Measurements from ENCODE around the gene C9orf78. TPM values are rescaled to one million over a fixed set of nuclear protein-coding genes. Genes with fewer than 3 reads are reported as not detected.

C9orf78 gene
- total RNA-seq, 1 donor from 2014 or later = 77.3 TPM

DNA sequence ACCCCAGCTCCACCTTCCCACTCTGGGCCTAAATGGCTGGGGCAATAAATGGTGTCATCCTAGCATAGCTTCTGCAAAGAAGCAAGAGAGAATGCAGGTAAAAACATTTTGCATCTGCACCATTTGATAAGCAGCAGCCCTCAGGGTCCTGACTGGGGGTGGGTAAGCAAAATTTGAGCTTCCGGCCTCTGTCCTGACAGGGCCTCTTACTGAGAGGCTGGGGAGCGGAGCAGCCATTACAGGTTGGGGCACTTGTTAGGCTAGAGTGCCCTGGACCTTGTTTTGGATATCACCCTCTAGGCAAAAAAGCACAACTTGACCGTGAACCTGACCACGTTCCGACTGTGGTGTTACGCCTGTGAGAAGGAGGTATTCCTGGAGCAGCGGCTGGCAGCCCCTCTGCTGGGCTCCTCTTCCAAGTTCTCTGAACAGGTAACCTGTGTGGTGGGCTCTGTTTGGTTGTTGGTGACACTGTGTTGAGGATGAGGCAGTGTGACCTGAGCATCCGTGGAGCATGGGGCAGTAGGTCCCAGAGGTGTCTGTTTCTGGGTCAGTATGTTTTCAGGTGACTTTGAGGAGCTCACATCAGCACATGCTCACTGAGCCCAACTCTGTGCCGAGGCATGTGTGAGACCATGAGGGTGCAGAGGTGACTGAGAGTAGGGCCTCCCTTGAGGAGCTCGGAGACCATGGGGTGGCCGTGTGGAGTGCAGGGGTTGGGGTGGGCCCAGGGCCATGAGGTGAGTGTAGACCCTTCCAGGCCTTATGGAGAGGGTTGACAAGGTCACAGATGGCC is 23.3 kb upstream of the C9orf78 start:
- TF ChIP-seq, protein P1, sequence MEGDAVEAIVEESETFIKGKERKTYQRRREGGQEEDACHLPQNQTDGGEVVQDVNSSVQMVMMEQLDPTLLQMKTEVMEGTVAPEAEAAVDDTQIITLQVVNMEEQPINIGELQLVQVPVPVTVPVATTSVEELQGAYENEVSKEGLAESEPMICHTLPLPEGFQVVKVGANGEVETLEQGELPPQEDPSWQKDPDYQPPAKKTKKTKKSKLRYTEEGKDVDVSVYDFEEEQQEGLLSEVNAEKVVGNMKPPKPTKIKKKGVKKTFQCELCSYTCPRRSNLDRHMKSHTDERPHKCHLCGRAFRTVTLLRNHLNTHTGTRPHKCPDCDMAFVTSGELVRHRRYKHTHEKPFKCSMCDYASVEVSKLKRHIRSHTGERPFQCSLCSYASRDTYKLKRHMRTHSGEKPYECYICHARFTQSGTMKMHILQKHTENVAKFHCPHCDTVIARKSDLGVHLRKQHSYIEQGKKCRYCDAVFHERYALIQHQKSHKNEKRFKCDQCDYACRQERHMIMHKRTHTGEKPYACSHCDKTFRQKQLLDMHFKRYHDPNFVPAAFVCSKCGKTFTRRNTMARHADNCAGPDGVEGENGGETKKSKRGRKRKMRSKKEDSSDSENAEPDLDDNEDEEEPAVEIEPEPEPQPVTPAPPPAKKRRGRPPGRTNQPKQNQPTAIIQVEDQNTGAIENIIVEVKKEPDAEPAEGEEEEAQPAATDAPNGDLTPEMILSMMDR (IDR thresholded peaks at IDR 0.05; ENCODE audit: insufficient read depth, low read length, poor library complexity, severe bottlenecking) = no peak
- Histone ChIP-seq H3K4me3 (ENCODE audit: low read depth, low read length) (no peak overlapping the region), H3K36me3 (ENCODE audit: control insufficient read depth, insufficient read depth, low read length) (peaks cover 3% of the 10 kb centered on the region), H3K27me3 (ENCODE audit: control insufficient read depth, insufficient read depth, low read length) (no peaks in the 10 kb centered on the region)
- no peak for DNase-seq (ENCODE audit: low read depth)

DNA sequence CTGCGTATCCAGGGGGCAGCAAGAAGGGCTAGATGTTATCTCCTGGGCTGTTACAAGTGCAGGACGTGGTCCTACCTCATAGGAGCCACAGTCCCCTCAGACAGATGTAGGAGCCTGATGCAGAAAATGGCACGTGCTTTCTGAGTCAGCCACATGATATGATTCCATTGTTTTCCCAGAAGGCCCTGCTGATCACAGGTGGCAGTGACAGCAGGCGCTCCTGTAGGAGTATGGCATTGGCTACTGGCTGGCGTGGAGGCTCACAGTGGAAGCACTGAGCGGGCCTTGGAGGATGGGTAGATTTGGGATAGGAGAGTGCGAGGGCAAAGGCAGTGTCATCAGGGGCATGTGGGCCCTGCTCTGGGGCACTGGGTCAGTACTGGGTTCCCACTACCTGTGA is 22.1 kb upstream of the C9orf78 start:
- DNase-seq (ENCODE audit: low read depth) = no peak
- Histone ChIP-seq H3K27me3 (ENCODE audit: control insufficient read depth, insufficient read depth, low read length) (no peaks in the 10 kb centered on the region), H3K4me3 (ENCODE audit: low read depth, low read length) (no peak overlapping the region), H3K36me3 (ENCODE audit: control insufficient read depth, insufficient read depth, low read length) (peaks cover 4% of the 10 kb centered on the region)
- TF ChIP-seq, protein P1 (IDR thresholded peaks at IDR 0.05; ENCODE audit: insufficient read depth, low read length, poor library complexity, severe bottlenecking) = no peak

DNA sequence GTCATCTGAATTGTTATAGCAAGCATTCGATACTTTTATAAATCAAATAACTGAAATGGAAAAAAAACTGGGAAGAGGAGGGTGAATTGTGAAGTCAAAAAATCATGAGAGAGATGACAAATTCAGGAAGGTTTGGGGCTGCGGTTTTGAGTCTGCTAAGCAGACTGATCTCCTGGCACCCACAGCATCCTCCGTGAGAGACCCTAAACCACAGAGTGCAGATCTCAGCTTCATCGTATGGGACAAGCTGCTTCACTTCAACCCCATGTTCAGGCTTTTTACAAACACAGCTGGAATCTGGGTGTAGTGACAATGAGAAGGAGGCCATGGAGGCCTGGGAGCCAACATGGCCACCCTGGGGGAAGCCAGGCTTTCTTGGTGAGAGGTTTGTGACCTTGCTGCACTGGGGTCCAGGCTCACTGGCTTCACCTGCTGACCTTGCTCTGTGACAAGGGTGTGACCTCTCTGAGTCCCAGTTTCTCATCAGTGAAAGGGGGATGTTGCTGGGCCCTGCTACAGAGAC is 19.6 kb upstream of the C9orf78 start:
- DNase-seq (ENCODE audit: low read depth) = no peak

DNA sequence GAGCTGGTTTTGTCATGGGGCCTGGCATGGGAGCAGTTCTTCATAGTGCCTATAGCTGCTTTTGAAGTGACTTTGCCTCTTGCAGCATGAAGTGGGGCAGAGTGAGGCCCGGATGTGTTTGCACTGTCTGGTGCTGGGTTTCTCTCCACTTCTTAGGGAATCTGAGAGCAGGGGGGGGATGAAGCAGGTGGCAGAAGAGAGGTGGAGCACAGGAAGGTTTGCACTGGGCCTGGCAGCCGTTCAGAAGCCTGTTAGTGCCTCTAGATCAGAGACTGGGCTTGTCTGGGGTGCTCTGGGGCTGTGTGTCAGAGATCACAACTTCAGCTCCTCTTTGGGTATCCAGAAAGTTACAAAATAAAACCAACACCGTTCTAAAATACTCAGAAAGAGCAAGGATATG is 18.5 kb upstream of the C9orf78 start:
- no peaks in the 10 kb centered on the region for H3K27me3 ChIP-seq (ENCODE audit: control insufficient read depth, insufficient read depth, low read length)
- DNase-seq (ENCODE audit: low read depth) = no peak
- H3K4me3 ChIP-seq (ENCODE audit: low read depth, low read length) = no peak overlapping the region
- peaks cover 4% of the 10 kb centered on the region for H3K36me3 ChIP-seq (ENCODE audit: control insufficient read depth, insufficient read depth, low read length)
- TF ChIP-seq, protein P1 (IDR thresholded peaks at IDR 0.05; ENCODE audit: insufficient read depth, low read length, poor library complexity, severe bottlenecking) = no peak

More for the DNA sequence above, 19.6 kb upstream of the C9orf78 start:
- Histone ChIP-seq H3K27me3 (ENCODE audit: control insufficient read depth, insufficient read depth, low read length) (no peaks in the 10 kb centered on the region), H3K4me3 (ENCODE audit: low read depth, low read length) (no peak overlapping the region), H3K36me3 (ENCODE audit: control insufficient read depth, insufficient read depth, low read length) (peaks cover 4% of the 10 kb centered on the region)
- TF ChIP-seq, protein P1 (IDR thresholded peaks at IDR 0.05; ENCODE audit: insufficient read depth, low read length, poor library complexity, severe bottlenecking) = no peak

DNA sequence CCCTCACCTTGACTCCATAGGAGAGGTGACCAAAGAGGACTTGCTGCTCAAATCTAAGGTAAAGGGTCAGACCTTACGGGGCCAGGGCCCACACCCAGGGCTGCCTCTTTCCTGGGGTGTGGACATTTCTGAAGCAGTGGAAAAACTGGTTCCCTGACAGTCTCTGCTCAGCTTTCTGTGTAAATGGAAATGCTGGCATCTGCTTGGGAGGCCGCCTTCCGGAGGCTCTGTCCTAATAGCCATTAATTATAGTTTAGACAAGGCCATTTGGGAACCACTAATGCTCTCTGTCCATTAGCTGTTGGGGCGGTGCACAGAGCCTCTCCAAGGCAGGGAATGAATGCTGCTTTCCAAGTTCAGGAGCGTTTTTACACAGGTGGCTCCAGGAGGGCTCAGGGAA is 17.5 kb upstream of the C9orf78 start:
- TF ChIP-seq, protein P1 (IDR thresholded peaks at IDR 0.05; ENCODE audit: insufficient read depth, low read length, poor library complexity, severe bottlenecking) = no peak
- Histone ChIP-seq H3K27me3 (ENCODE audit: control insufficient read depth, insufficient read depth, low read length) (no peaks in the 10 kb centered on the region), H3K36me3 (ENCODE audit: control insufficient read depth, insufficient read depth, low read length) (peaks cover 4% of the 10 kb centered on the region), H3K4me3 (ENCODE audit: low read depth, low read length) (no peak overlapping the region)
- no peak for DNase-seq (ENCODE audit: low read depth)

Measured in kidney epithelial cell (primary cell).